Stomach (tissue), 9 donors: ENCODE data around the gene LRRC63. TPM values are rescaled to one million over a fixed set of nuclear protein-coding genes. Genes with fewer than 3 reads are reported as not detected.

Source experiments
- DNase-seq, 2 donors: peaks; one replicate each; pipeline versions ENCODE4 v3.0.0 to v3.0.0-alpha.2; 2013 to 2019
- H3K27ac ChIP-seq, 5 donors: fragments of 200-600 bp in 4 of 5; sonication (generic) in 4 of 5; one replicate each; pipeline ENCODE4 v1.5.1; 2013 to 2019; ENCODE audit warnings: mild to moderate bottlenecking in 1 of 5, moderate library complexity in 1 of 5
- H3K27me3 ChIP-seq, 3 donors: fragments of 200-600 bp; sonication (generic); one replicate each; pipeline ENCODE4 v1.5.1; 2017 to 2019; ENCODE audit warnings: mixed run types in 1 of 3
- H3K36me3 ChIP-seq, 4 donors: fragments of 200-600 bp; sonication (generic); 1 replicate in 3 of 4; 2 replicates in 1 of 4; pipeline ENCODE4 v1.5.1; 2016 to 2019
- H3K4me1 ChIP-seq, 4 donors: fragments of 200-600 bp; sonication (generic); one replicate each; pipeline ENCODE4 v1.5.1; 2016 to 2019
- H3K4me3 ChIP-seq, 4 donors: fragments of 200-600 bp; sonication (generic) in 3 of 4; one replicate each; pipeline ENCODE4 v1.5.1; 2016 to 2019; ENCODE audit warnings: mild to moderate bottlenecking in 1 of 4
- H3K9me3 ChIP-seq, 4 donors: fragments of 200-600 bp; sonication (generic); one replicate each; pipeline ENCODE4 v1.5.1; 2016 to 2019
- EP300 ChIP-seq: sonication (generic); formaldehyde crosslinking; IDR thresholded peaks from one replicate; pipeline ENCODE4 v1.6.1; 2017; ENCODE audit warnings: antibody characterized with exemption
- POLR2A ChIP-seq, 4 donors: fragments of 450-650 bp; IDR thresholded peaks; one replicate each; pipeline ENCODE4 v1.6.1; 2016; ENCODE audit warnings: antibody characterized with exemption in 4 of 4, control low read depth in 2 of 4, mild to moderate bottlenecking in 1 of 4, moderate library complexity in 1 of 4
- POLR2AphosphoS5 ChIP-seq, 3 donors: sonication (generic); formaldehyde crosslinking; IDR thresholded peaks; one replicate each; pipeline ENCODE4 v1.6.1; 2016; ENCODE audit warnings: antibody characterized with exemption in 3 of 3
- WGBS, 5 donors: extraction: QIAGEN DNeasy Blood & Tissue Kit in 3 of 5; methylation state at CpG; one replicate each; pipeline versions ENCODE4 v1.1.5 to v1.1.7; 2013 to 2018; 5-methylcytosine and 5-hydroxymethylcytosine counted together
- intact Hi-C: fragments of 100-400 bp; cut with DNase I; formaldehyde crosslinking; loops from one replicate; pipeline ENCODE4 v1.15.1; 2023; ENCODE audit warnings: low total_unique reads
- polyA plus RNA-seq, 3 donors: library from polyadenylated mRNA; stranded (reverse); fragments of 200-250 nt; gene quantifications; one replicate each; pipeline ENCODE4 v1.2.3, GENCODE V29; 2013
- total RNA-seq, 5 donors: library from RNA; depleted of rRNA; stranded (reverse); fragments of >200 nt; gene quantifications; one replicate each; pipeline versions ENCODE4 v1.1.0 to v1.2.3, GENCODE V29; 2014 to 2016
- TF ChIP-seq, protein P1 (sequence below), 7 experiments: fragments of 450-650 bp in 4 of 7; fragments of 200-600 bp in 3 of 7; sonication (generic) in 3 of 7; IDR thresholded peaks; one replicate each; pipeline ENCODE4 v1.5.1; 2016 to 2019; ENCODE audit warnings: antibody characterized with exemption in 7 of 7, control low read depth in 2 of 7, mild to moderate bottlenecking in 1 of 7
- donor health status: healthy with polysubstance abuse.
- donor health status: Bipolar disorder and iron deficiency.
- donor health status: healthy.

LRRC63 gene
- total and polyA plus RNA-seq, 8 donors, result 0.73 TPM; not detected in 7

DNA sequence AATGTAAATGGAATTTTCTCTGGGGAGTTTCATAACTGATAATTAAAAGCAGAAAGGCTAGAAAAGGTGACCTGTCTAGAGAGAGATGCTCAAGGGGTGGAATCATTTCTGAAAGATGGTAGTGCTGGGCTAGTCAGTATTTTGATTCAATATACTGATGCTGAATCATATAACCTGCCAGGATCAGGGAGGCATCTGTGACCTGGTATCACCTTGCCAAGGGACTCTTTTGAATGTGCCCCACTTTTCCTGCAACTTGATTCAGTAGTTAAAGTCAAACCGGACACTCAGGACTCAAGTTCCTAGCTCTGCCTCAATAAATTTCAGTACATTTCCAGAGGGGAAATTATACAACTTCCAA lies 45.5 kb upstream of the LRRC63 start:
- intact Hi-C loops, result no loop called here

DNA sequence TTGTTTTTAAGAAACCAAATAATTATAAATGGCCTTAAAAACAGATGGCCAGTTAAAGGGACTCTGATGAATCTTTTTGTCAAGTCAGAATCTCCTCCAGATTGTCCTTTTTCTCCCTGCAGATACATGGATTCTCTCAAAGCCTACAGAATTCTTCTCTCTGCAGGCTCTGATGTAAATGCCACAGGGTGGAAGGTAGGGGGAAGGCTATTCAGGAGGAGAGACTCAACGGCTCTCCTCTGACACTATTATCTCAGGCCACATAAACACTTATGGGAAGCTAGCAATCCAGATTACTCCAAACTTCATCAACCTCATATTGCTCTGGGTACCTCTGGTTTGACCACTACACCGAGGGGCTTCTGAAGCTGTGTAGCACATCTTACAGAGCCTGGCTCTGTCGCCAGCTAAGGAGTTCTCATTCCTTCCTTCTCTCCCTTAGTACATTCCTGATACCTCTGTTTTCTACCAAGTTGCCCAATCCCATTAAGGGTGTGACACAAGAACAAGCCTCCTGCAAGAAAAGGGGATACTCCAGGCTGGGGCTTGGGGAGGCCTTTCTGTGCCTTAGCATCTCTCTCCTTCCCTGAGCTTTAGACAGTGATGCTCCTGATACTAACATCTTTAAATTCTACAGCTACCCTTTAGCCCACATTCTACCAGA lies 44.6 kb upstream of the LRRC63 start:
- H3K9me3 ChIP-seq, result no peaks in the 10 kb centered on the region

More for the DNA sequence above, 45.5 kb upstream of the LRRC63 start:
- peaks cover 0 to 43% (median 0%) of the 10 kb centered on the region in 4 donors for H3K4me1 ChIP-seq
- H3K27ac ChIP-seq, result no peak overlapping the region
- no peaks in the 10 kb centered on the region for H3K36me3 ChIP-seq
- 61 to 84% (median 72%) methylated on average over 1 of the region's 1 CpG for WGBS, 5 donors
- H3K4me3 ChIP-seq, result no peak overlapping the region
- DNase-seq, result no peak
- TF ChIP-seq, protein P1, sequence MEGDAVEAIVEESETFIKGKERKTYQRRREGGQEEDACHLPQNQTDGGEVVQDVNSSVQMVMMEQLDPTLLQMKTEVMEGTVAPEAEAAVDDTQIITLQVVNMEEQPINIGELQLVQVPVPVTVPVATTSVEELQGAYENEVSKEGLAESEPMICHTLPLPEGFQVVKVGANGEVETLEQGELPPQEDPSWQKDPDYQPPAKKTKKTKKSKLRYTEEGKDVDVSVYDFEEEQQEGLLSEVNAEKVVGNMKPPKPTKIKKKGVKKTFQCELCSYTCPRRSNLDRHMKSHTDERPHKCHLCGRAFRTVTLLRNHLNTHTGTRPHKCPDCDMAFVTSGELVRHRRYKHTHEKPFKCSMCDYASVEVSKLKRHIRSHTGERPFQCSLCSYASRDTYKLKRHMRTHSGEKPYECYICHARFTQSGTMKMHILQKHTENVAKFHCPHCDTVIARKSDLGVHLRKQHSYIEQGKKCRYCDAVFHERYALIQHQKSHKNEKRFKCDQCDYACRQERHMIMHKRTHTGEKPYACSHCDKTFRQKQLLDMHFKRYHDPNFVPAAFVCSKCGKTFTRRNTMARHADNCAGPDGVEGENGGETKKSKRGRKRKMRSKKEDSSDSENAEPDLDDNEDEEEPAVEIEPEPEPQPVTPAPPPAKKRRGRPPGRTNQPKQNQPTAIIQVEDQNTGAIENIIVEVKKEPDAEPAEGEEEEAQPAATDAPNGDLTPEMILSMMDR (IDR thresholded peaks at IDR 0.05), result no peak
- TF ChIP-seq EP300 (no peak), POLR2AphosphoS5 (IDR thresholded peaks at IDR 0.05) (no peak), POLR2A (IDR thresholded peaks at IDR 0.05) (no peak)
- H3K27me3 ChIP-seq, result no peaks in the 10 kb centered on the region
- no peaks in the 10 kb centered on the region for H3K9me3 ChIP-seq

DNA sequence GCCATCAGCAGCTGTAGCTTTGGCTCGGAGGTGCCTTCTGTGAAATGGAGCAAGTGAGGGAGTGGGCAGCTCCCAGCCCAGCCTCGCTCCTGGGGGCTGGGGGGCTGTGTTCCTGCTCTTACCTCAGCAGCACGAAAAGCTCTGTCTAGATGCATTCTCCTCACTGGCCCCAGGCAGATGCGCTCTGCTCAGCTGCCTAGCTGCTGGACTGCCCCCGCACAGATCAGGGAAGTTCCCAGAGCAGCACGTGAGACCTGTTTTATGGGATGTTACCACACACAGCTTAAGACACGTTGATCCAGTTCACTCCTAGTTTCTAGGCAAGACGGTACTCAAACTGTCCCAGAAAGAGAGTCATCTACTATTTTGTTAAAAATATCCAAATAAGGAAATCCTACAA lies 43.4 kb upstream of the LRRC63 start:
- no peak for TF ChIP-seq POLR2AphosphoS5 (IDR thresholded peaks at IDR 0.05)
- no peak for TF ChIP-seq EP300
- no peak for TF ChIP-seq POLR2A (IDR thresholded peaks at IDR 0.05)
- TF ChIP-seq, protein P1 (IDR thresholded peaks at IDR 0.05), result no peak
- peak overlapping the region in 2 of 5 donors; percentile 1 to 43 for H3K27ac ChIP-seq

More for the DNA sequence above, 44.6 kb upstream of the LRRC63 start:
- no peak for DNase-seq
- WGBS, 5 donors, result 57 to 68% (median 60%) methylated on average over 3 of the region's 3 CpGs
- H3K4me3 ChIP-seq, result no peak overlapping the region
- peaks cover 0 to 50% (median 0%) of the 10 kb centered on the region in 4 donors for H3K4me1 ChIP-seq
- no peaks in the 10 kb centered on the region for H3K27me3 ChIP-seq
- intact Hi-C loops, result no loop called here
- no peaks in the 10 kb centered on the region for H3K36me3 ChIP-seq
- H3K27ac ChIP-seq, result no peak overlapping the region
- TF ChIP-seq, protein P1 (IDR thresholded peaks at IDR 0.05), result no peak
- TF ChIP-seq POLR2AphosphoS5 (IDR thresholded peaks at IDR 0.05) (no peak), POLR2A (IDR thresholded peaks at IDR 0.05) (no peak), EP300 (no peak)

DNA sequence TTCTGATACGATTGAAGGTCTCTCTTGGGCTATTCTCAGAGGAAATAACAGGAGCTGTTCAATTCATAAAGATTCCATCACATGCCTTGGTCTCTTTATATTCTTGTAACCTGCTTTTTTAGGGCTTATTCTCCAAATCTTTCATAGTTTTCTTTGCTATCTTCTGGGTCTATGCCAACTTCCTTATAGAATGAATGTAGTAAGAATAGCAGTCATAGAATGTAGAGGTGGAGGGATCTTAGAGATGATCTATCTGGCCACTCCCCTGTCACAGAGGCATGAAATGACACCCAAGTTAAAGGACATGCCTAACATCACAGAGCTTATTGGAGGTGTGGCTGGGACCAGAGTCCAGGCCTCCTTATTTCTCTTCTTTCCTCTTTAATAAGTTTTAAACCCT lies 42.9 kb upstream of the LRRC63 start:
- no peaks in the 10 kb centered on the region for H3K36me3 ChIP-seq
- no peaks in the 10 kb centered on the region for H3K27me3 ChIP-seq
- peak overlapping the region in 1 of 5 donors; percentile 43 for H3K27ac ChIP-seq
- DNase-seq, result no peak
- H3K9me3 ChIP-seq, result no peaks in the 10 kb centered on the region
- intact Hi-C loops, result no loop called here
- peaks cover 0 to 55% (median 0%) of the 10 kb centered on the region in 4 donors for H3K4me1 ChIP-seq
- WGBS, 5 donors, result 58 to 78% (median 70%) methylated on average over 1 of the region's 1 CpG
- TF ChIP-seq POLR2AphosphoS5 (IDR thresholded peaks at IDR 0.05), result no peak
- no peak for TF ChIP-seq EP300
- no peak overlapping the region for H3K4me3 ChIP-seq

More for the DNA sequence above, 43.4 kb upstream of the LRRC63 start:
- WGBS, 5 donors, result 50 to 78% (median 69%) methylated on average over 7 to 8 of the region's 8 CpGs
- Histone ChIP-seq H3K4me3 (no peak overlapping the region), H3K9me3 (no peaks in the 10 kb centered on the region), H3K4me1 (peaks cover 0 to 53% (median 0%) of the 10 kb centered on the region in 4 donors), H3K27me3 (no peaks in the 10 kb centered on the region), H3K36me3 (no peaks in the 10 kb centered on the region)
- peak in 1 of 2 donors; percentile 47 for DNase-seq
- intact Hi-C loops, result no loop called here

DNA sequence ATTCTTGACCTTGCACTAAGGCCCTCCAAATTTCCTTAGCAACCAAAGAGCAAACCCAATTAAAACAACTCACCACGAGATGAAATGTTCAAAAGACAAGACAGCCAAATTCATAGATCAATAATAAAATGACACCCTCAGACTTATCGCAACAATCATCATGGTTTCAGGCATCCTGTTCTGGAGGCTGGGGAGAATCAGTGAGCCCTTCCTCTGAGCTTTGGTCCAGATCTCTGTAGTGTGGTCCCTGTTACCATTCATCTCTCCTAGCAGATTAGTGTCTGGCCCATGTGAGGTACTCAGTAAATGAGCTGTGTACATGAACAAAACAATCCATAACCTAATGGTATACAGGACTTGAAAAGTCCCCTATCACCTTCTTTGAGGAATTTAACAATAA lies 42.0 kb upstream of the LRRC63 start:
- intact Hi-C loops, result no loop called here
- Histone ChIP-seq H3K36me3 (no peaks in the 10 kb centered on the region), H3K9me3 (no peaks in the 10 kb centered on the region), H3K27me3 (no peaks in the 10 kb centered on the region), H3K4me3 (no peak overlapping the region), H3K27ac (no peak overlapping the region), H3K4me1 (peaks cover 0 to 59% (median 0%) of the 10 kb centered on the region in 4 donors)
- 75 to 88% (median 80%) methylated on average over 2 of the region's 2 CpGs for WGBS, 5 donors
- no peak for TF ChIP-seq POLR2AphosphoS5 (IDR thresholded peaks at IDR 0.05)
- no peak for TF ChIP-seq POLR2A (IDR thresholded peaks at IDR 0.05)
- TF ChIP-seq, protein P1 (IDR thresholded peaks at IDR 0.05), result no peak
- TF ChIP-seq EP300, result no peak
- DNase-seq, result no peak
